Retinal pigment epithelial cell (primary cell): Measurements from ENCODE around the gene CENPU.

Experiments
- DNase-seq: peaks from one replicate; pipeline ENCODE4 v3.0.0-alpha.2; 2010; ENCODE audit warnings: low read depth
- H3K4me3 ChIP-seq: 2 replicates; pipeline ENCODE4 v1.5.1; 2011; ENCODE audit warnings: mild to moderate bottlenecking, low read length, control low read depth, moderate library complexity
- CTCF ChIP-seq: conservative IDR thresholded peaks from 2 replicates; pipeline ENCODE4 v1.5.1; 2011; ENCODE audit warnings: low read depth, low read length, control low read depth, inconsistent platforms

CENPU gene

GRCh38 chr4:184771416-184771815 lies 37.5 kb upstream of the CENPU start:
- H3K4me3 ChIP-seq = no peak overlapping the region
- no peak for DNase-seq
- no peak for TF ChIP-seq CTCF

- no peak for TF ChIP-seq CTCF
Measured at GRCh38 chr4:184769141-184769765, 35.4 kb upstream of the CENPU start.

GRCh38 chr4:184768296-184768695 lies 34.4 kb upstream of the CENPU start:
- no peak for DNase-seq
- TF ChIP-seq CTCF = no peak
- H3K4me3 ChIP-seq = no peak overlapping the region

More at GRCh38 chr4:184769141-184769765, 35.4 kb upstream of the CENPU start:
- H3K4me3 ChIP-seq = no peak overlapping the region
- no peak for DNase-seq

GRCh38 chr4:184766446-184766845 lies 32.5 kb upstream of the CENPU start:
- TF ChIP-seq CTCF = no peak
- DNase-seq = no peak
- no peak overlapping the region for H3K4me3 ChIP-seq

GRCh38 chr4:184765473-184766340 lies 31.8 kb upstream of the CENPU start:
- no peak overlapping the region for H3K4me3 ChIP-seq
- DNase-seq = no peak
- no peak for TF ChIP-seq CTCF

GRCh38 chr4:184764601-184765000 lies 30.7 kb upstream of the CENPU start:
- no peak for DNase-seq
- no peak overlapping the region for H3K4me3 ChIP-seq
- TF ChIP-seq CTCF = no peak
